GM21447 (cell line): Measurements from ENCODE around the gene PRUNE2.
A peak's percentile ranks its signal among the peaks of the same experiment; 100 is the strongest.

Source experiments
- ATAC-seq: cut with Tn5 transposase; IDR thresholded peaks from one replicate; pipeline ENCODE4 v1.9.1; 2021; ENCODE audit not compliant: unreplicated experiment

Gene PRUNE2

DNA sequence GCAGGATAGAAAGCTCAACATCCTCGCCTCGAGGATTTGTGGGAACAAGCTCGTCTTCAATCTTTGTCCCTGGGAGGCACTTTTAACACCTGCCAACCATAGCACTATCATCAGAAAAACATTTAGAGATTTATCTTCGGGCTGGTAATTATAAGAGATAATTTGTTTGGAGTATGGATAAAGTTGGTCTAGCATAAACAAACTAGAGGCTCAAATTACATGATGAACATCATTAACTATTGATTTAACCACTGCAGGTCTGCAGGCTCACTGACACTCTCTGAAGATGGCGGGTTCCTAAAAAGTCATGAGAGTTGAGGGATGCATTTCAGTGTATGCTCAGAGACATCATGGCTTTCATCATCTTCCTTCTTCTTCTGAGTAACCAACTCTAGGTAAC lies 167.5 kb downstream of the PRUNE2 start:
- ATAC-seq: no peak

DNA sequence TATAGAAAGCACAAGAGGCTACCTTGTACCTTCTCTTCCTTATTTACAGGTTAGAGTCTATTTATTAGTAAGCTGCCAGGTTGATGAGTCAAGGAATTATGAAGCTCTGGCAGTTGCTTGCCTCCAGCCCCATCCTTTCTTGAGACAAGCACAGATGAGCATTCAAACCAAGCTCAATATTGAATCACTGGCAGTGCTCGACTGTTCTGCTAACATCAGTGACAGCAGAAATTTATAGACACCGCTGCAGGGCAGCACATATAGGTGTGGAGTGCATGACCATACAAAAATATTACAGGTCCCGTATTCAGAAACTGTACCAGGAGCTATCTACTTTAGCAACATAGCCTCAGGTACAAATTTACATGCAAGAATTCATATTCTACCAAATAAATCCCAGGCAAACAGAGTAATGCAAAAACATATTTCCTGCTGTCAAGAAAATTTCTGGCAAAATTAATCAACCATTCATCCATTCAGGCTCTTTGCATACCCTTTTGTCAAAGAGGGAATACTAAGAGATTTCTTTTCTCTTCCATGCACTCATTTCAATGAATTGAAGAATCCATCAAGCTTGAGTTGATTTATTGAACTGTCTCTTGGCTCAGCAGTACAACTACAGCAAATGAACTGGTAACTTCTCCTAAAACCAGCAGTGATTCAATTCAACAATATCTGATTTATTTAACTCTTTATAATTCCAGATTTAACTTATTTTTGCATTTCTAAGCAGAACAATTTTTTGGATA lies 168.6 kb downstream of the PRUNE2 start:
- no peak for ATAC-seq

DNA sequence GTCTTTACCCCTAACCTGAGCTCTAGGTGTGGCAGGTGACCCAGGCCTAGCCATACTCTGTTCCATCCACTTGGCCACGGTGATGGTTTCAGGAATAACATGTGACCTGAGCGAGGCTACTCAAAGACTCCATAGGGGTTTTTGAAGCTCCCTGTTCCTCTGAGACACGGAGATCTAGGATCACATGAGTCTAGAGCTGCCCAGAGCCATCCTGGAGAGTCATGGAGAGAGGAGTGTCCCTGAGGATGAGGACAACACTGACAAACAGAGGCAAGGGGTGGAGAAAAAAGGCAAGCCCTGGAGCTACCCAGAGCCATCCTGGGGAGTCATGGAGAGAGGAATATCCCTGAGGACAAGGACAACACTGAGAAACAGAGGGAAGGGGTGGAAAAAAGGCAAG lies 171.2 kb downstream of the PRUNE2 start:
- no peak for ATAC-seq

DNA sequence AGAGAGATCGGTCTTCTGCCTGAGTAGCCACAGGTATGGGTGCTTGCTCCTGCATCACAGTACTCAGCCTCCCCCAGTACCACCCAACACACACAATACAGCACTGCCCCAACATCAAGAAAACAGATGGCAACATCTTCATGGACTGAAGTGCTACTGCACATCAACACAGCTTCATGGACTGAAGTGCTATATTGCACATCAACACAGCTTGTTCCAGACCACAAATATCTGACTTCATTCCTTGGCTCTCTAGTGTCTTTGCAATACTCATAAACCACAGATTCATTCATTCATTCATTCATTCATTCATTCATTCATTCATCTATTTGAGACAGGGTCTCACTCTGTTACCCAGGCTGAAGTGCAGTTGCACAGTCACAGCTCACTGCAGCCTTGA lies 172.8 kb downstream of the PRUNE2 start:
- ATAC-seq: no peak

DNA sequence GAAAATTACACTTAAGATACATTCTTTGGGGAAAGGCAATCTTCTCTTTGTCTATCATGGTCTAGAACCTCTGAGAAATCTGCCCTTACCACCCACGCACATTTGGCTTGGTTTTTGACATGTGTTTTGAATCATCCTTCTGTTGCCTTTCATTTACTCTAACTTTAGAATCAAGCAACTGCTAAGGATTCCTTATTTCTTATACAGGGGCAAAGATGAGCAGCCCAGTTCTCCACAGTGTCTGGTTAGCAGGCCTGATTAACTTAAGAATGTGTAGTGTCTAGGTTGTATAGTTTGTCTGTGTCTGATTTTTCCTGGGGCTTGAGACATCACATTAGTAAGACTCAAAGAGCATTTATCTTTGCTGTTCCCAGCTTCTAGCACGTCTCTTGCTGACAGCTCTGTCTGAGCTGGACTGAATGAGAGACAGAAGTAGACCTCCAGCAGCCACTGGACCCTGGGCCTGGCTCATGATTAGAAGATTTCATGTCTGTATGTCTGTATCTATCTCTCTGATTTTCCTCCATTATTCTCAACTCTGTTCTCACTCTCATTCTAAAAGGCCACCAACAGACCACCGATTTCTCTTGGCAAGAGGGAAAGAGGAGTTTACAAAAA lies 173.5 kb downstream of the PRUNE2 start:
- ATAC-seq: no peak

DNA sequence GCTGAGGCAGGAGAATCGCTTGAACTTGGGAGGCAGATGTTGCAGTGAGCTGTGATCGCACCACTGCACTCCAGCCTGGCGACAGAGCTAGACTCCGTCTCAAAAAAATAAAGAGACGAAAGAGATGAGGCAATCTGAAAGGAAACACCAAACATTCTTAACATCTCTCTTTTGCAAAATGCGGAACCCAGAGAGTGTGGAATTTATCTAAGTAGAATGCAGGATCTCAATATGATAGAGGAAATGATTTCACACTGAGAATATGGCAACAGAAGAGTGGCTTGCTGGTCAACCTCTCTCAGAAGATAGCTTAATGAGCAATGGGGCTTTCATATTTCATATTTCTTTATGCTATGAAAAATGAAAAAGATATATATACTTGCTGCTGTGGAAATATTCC lies 175.1 kb downstream of the PRUNE2 start:
- ATAC-seq: no peak

DNA sequence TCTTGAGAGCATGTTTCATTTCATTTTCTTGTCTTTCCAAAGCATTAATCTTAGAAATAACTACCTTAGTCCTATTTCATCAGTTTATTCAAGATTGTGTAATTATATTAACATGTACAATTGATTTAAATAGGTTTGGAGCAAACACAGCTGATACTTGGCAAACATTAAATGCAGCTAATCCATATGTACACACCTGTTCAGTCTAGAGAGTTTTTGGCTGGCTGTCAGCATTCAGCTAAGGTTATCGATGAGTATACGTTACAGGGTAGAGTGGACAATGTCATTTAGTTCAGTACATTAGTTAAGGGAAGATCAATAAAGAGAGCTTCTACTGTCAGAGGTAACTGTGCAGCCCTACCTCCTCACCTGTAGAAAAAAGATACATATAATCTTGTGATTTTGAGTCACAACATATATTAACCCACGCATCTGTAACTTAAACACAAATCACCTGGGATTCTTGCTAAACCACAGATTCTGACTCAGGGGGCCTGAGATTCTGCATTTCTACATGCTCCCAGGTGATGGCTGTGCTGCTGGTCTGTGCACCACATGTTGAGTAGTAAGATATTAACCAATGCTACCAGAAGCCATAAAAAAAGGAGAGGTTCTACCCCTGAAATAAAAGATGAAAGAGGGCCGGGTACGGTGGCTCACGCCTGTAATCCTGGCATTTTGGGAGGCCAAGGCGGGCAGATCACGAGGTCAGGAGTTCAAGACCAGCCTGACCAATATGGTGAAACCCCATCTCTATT lies 175.8 kb downstream of the PRUNE2 start:
- ATAC-seq: no peak

DNA sequence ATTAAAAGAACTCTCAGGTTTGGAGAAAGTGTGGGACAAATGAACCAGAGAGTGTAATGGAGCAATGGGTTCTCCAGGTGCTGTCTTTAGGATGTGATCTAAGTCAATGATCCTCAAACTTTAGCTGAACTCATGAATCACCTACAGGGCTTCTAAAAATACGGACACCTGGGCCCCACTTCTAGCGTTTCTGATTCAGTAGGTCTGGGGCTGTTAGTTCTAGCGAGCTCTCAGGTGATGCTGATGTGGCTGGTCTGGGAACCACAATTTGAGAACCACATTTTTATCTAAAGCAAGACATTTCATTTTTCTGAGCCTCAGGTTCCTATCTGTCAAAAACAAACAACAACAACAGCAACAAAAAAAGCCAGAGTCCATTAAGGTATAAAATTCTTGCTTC lies 176.8 kb downstream of the PRUNE2 start:
- no peak for ATAC-seq

DNA sequence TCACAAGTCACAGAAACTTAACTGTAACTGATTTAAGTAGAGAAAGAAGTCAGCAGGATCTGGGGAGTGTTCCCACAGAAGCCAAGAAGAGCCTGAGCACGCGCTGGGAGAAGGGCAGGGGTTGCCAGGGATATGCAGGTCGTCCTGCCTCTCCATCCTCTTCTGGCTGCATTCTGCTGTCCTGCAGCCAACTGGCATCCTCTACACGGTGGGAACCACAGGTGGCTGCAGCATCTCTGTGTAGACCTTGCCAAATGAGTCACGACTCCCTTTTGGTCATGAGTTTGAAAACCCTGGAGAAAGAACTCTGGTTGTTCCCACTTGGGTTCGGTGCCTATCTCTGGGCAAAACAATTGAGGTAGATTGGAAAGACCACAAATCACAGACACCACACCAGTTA lies 180.0 kb downstream of the PRUNE2 start:
- no peak for ATAC-seq

DNA sequence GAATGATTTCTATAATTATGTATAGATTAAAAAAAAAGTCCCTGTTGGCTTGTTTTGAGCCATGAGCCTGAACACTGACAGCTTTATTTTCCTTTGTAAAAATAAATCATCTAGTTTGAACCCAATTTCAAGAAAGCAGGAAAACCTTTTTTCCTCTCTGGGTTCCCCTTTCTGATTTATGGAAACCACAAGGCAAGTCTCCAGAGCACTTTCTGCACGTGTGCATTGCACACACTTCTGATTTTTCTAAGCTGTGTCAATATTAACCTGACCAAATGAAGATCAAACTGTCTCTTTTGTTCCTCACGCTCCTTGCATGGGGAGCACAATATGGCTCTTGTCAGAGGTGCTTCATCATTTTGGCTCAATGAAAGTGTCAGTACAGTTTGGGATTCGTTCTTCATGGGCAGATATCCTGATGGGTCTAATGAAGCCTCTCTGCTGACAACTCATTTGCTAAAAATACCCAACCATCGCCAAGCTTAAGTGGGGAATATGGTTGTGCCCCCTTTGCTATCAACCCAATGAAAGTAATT lies 180.8 kb downstream of the PRUNE2 start:
- no peak for ATAC-seq

DNA sequence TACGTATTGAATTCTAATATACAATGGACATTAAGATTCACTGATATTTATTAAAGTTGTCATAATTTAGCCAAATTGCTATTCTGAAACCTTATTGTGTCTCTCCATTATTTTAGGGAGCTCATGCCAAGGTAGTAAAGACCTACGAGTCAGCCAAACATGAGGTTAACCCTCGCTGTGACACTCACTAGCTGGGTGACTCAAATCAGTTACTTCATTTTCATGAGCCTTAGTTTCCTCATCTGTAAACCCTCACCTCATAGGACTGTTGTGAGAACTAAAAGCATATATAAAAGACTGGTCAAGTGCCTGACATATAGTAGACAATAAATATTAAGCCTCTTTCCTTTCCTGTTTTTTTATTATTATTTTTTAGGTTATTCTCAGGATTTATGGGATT lies 185.7 kb downstream of the PRUNE2 start:
- ATAC-seq: no peak

DNA sequence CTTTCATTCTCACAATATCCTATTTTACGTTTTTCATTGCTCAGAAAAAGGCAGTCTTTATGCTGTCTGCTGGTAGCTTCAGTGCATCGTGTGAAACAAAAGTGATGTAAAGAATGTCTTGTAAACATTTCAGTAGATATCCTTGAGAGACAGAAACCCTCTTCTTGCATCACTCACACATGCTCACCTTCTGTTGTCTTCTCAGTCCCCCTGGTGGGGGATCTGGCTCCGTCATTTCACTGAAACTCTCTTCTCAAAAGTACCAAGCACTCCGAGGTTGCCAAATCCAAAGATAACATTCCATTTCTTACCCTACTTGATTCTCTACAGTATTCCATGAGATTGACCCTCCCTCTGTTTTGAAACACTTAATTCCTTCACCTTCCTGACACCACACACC lies 187.7 kb downstream of the PRUNE2 start:
- ATAC-seq: no peak

DNA sequence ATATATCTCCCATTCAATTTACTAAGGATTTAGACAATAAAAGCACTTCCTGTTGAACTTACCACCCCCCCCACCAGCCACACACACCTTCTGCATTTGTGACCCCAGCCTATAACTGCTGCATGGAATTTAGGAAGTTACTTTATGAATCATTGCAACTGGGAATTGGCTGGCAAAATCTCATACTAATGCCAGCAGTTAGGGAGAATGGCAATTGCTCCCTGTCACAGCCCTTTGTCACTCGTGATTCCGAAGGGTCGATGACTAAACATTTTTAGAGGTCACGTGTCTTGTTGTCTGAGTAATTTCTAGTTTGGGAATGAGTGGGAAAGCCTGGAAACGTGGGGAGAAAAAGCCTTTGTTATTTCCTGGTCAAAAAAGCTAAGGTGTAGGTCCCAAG lies 188.3 kb downstream of the PRUNE2 start:
- ATAC-seq: no peak

DNA sequence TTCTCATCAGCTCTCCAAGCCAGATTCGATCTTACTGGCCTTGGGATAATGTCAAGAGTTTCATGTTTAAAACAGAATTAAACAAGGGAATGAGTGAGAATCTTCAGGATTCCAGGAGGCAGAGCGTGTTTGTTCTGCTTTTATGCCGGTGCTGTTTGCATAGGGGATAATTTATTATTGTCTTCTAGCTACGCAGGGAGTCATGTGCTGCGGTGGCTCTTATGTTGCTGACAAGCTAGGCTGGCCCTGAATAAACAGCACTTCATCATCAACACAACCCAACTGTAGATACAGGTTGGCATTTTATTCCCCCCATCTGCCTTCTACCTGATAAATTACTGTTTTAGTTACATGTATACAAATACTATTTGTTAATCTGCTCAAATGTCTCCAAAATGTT lies 188.7 kb downstream of the PRUNE2 start:
- ATAC-seq: no peak

DNA sequence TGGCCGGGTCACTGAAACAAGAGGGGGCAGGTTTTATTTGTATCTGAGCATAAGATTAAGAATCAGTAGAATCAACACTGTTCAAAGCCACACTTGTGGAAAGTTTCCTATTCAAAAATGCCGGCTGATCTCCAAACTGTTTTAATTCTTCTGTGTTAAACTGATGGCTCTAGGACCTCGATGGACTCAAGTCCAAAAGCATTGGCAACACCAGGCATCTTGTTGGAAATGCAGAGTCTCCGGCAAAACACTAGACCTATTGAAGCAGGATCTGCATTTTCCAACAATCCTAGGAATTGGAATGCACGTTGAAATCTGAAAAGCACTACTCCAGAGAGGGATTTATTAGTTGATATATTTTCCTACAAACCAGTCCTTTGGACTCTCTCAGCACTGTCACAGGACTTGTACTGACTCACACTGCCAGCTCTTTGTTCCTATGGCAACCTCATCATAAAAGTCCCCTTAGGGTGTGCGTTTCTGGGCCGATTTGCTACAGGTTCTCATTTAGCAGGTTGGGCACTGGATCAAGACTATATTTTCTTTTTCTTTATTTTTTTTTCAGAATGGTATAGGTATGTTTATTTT lies 189.7 kb downstream of the PRUNE2 start:
- no peak for ATAC-seq

DNA sequence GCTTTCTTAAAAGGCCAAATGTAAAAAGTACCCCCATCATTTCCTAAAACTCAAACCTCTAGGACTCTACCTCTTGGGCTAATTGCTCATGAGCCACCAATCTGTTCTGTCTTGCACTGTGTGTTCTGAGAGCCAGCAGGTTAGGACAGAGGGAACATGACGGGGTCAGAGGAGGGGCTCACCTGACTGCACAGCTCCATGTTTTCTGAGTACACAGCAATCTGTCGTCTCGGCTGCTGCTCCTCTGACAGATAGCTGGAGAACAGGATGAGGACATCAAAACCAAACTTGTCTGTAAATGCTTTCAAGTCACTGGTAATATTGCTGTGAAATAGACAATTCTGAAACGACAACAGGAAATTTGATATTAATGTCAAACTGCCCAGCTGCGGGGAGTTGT lies 192.5 kb downstream of the PRUNE2 start:
- ATAC-seq: no peak

DNA sequence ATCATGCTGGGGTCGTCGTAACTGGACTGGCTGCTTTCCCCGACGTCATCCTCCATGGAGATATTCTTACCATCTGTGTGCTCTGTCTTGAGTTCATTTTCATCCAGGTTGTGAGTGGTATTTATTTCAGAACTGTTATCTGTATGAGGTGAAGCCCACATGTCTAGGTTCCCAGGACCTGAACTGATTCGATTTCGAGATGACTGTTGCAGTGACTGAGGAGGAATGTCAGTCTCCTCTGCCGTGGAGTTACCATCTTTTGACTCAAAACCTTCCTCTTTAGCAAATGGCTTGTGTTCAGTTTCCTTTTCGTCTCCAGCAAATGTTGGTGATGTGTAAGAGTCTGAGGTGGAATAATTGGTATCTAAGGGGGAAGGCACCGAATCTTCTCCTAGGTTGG lies 196.9 kb downstream of the PRUNE2 start:
- ATAC-seq: no peak

DNA sequence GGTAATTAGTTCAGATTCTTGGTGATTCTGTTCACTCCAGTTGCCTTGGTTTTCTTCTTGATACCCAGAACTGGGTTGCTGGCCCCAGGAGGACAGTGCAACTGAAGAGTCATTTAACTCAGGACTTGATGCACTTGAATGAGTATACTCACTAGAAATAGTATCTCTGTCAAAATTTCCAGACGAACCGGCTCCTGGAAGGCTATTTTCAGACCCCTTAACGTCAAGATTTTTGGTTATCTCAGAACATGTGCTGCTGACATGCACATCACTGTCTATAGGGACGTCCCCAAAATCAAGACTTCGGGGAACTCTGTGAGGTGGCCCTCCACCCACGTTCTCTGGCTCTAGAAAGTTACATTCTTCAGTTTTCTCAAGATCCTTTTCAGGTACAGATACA lies 198.4 kb downstream of the PRUNE2 start:
- peak; percentile 50 for ATAC-seq

DNA sequence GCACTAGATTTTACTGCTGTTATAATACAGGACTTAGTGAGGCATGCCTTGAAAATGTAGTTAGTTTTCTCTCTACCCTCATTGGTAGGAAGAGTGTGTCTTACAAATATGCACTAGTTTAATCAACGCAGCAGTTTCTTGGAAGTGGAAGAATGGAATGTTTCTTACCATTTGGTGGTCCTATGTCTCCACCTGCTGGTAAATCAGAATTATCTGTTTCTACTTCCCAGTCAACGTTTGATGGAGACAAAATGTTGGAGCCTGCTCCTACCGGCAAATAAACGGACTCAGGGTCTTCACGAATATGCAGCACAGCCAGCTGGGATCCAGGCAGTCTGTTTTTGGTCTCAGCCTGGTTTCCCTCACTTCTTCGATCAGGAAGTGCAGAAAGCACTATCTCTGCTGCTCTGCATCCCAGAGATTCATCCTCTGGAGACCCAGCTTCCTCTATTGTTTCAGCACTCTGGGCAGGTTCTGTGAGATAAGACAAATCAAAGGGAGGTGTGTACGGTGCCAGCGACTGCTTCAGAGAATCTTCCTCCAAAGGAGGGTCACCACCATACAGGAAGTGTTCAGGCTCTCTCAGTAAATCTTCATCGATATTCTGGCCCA lies 201.2 kb downstream of the PRUNE2 start:
- ATAC-seq: no peak

DNA sequence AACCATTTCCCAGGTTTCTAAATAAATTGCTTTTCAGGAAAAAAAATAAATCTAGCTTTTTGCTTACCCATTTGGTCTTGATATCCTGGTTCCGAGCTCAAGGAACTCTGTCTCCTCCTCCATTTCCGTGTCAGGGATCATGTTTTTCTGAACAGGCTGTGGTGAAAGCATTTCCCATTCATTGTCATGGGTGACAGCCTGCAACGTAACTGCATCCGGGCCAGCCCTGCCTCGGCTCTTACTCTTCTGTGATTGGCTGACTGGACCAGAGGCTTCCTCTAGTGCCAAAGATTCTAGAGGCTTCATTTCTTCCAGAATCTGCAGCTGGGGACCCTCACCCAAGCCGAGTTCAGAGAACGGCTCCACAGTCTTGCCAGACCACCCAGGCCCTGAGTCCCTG lies 202.6 kb downstream of the PRUNE2 start:
- ATAC-seq: peak; percentile 53

DNA sequence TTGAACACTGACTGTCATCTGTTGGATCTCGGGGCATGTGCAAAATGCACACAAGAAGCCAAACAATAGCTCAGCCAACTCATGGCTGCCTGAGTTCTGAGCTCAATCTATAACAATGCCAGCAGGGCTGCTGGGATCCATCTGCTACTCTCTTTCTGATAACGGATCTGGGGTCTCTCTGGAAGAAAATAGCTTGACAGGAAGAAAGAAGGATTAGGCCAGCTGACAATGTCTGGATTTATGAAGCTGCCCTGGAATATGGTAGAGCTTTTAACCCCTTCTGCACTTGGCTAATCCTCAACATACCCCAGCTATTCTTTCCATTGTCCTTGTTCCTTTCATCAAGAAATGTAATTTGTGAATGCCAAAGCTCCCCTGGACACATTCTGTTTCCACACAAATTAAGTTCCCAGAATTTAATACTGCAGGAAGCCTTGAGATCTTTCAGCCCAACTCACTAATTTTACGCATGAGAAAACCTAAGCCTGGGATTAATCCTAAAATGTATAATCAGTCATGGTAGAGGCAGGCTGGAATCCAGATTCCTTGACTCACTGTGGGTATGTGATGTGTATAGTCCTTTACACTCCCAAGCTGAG lies 204.4 kb downstream of the PRUNE2 start:
- no peak for ATAC-seq
